Lower leg skin (tissue), 3 donors: ENCODE data around the gene ANKDD1B.

Source experiments
- CTCF ChIP-seq, 3 donors: fragments of 450-650 bp; IDR thresholded peaks; one replicate each; pipeline ENCODE4 v1.5.1; 2016; ENCODE audit warnings: antibody characterized with exemption in 3 of 3, mild to moderate bottlenecking in 3 of 3, moderate library complexity in 2 of 3
- POLR2A ChIP-seq, 2 donors: fragments of 450-650 bp; IDR thresholded peaks; one replicate each; pipeline ENCODE4 v1.6.1; 2016 to 2017; ENCODE audit warnings: antibody characterized with exemption in 2 of 2, mild to moderate bottlenecking in 1 of 2, moderate library complexity in 1 of 2

GRCh38 chr5:75712091-75712490 is 100.8 kb downstream of the ANKDD1B start:
- TF ChIP-seq CTCF (IDR thresholded peaks at IDR 0.05) (no peak), POLR2A (IDR thresholded peaks at IDR 0.05) (no peak)
